Measurements from ENCODE around the gene CCDC24. TPM values are rescaled to one million over a fixed set of nuclear protein-coding genes. Genes with fewer than 3 reads are reported as not detected.

Gene CCDC24
- polyA plus RNA-seq, 3 donors = 1.1 to 3.0 (median 1.9) TPM

GRCh38 chr1:43956234-43956633 lies 35.2 kb upstream of the CCDC24 start:
- 98% methylated on average over 6 of the region's 8 CpGs for WGBS (ENCODE audit: insufficient coverage)
- Histone ChIP-seq H3K4me3 (replicated peaks in 1 of 3; ENCODE audit: low read depth in 2 of 3, low read length in 3 of 3) (no peak overlapping the region), H3K36me3 (replicated peaks in 1 of 2; ENCODE audit: control insufficient read depth in 1 of 2, insufficient read depth in 2 of 2, low read length in 2 of 2) (peaks cover 44 to 63% of the 10 kb centered on the region in 2 donors), H4K20me1 (ENCODE audit: insufficient read depth, low read length) (peaks cover 4% of the 10 kb centered on the region), H3K79me2 (ENCODE audit: insufficient read depth, low read length) (no peaks in the 10 kb centered on the region), H3K27me3 (ENCODE audit: control insufficient read depth in 2 of 2, insufficient read depth in 2 of 2, low read length in 2 of 2) (no peaks in the 10 kb centered on the region), H3K4me1 (ENCODE audit: control insufficient read depth in 1 of 2, insufficient read depth in 2 of 2, low read length in 2 of 2) (no peaks in the 10 kb centered on the region), H2AFZ (ENCODE audit: insufficient read depth, low read depth, low read length, poor library complexity, severe bottlenecking) (no peak overlapping the region), H3K27ac (ENCODE audit: low read depth in 1 of 2, low read length in 2 of 2) (no peak overlapping the region), H3K4me2 (replicated peaks; ENCODE audit: extremely low read depth, low read length, poor library complexity, severe bottlenecking) (no peak overlapping the region), H3K9ac (ENCODE audit: insufficient read depth, low read length, poor library complexity, severe bottlenecking) (no peak overlapping the region), H3K9me3 (replicated peaks in 1 of 2; ENCODE audit: control insufficient read depth in 1 of 2, insufficient read depth in 1 of 2, low read length in 2 of 2) (no peaks in the 10 kb centered on the region)
- no peak for DNase-seq
- intact Hi-C loops (cut with micrococcal nuclease) = no loop called here
- no peaks in the 10 kb centered on the region for H3K27me3 Mint-ChIP-seq (ENCODE audit: low read depth in 3 of 3)
- peaks cover 34 to 57% of the 10 kb centered on the region in 2 donors for H3K36me3 Mint-ChIP-seq
- TF ChIP-seq, protein P1, sequence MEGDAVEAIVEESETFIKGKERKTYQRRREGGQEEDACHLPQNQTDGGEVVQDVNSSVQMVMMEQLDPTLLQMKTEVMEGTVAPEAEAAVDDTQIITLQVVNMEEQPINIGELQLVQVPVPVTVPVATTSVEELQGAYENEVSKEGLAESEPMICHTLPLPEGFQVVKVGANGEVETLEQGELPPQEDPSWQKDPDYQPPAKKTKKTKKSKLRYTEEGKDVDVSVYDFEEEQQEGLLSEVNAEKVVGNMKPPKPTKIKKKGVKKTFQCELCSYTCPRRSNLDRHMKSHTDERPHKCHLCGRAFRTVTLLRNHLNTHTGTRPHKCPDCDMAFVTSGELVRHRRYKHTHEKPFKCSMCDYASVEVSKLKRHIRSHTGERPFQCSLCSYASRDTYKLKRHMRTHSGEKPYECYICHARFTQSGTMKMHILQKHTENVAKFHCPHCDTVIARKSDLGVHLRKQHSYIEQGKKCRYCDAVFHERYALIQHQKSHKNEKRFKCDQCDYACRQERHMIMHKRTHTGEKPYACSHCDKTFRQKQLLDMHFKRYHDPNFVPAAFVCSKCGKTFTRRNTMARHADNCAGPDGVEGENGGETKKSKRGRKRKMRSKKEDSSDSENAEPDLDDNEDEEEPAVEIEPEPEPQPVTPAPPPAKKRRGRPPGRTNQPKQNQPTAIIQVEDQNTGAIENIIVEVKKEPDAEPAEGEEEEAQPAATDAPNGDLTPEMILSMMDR (IDR thresholded peaks at IDR 0.05) = no peak
- H3K4me1 Mint-ChIP-seq = no peaks in the 10 kb centered on the region
- H3K27ac Mint-ChIP-seq = peak overlapping the region in 1 of 7 donors; percentile 2
- H3K4me3 Mint-ChIP-seq = no peak overlapping the region
- peaks cover 0 to under 1% (median 0%) of the 10 kb centered on the region in 7 donors for H3K9me3 Mint-ChIP-seq

GRCh38 chr1:43957407-43958040 lies 33.9 kb upstream of the CCDC24 start:
- Histone ChIP-seq H3K4me2 (replicated peaks; ENCODE audit: extremely low read depth, low read length, poor library complexity, severe bottlenecking) (no peak overlapping the region), H3K27me3 (ENCODE audit: control insufficient read depth in 2 of 2, insufficient read depth in 2 of 2, low read length in 2 of 2) (no peaks in the 10 kb centered on the region), H3K9ac (ENCODE audit: insufficient read depth, low read length, poor library complexity, severe bottlenecking) (no peak overlapping the region), H3K36me3 (replicated peaks in 1 of 2; ENCODE audit: control insufficient read depth in 1 of 2, insufficient read depth in 2 of 2, low read length in 2 of 2) (peaks cover 52 to 76% of the 10 kb centered on the region in 2 donors), H3K4me1 (ENCODE audit: control insufficient read depth in 1 of 2, insufficient read depth in 2 of 2, low read length in 2 of 2) (no peaks in the 10 kb centered on the region), H2AFZ (ENCODE audit: insufficient read depth, low read depth, low read length, poor library complexity, severe bottlenecking) (no peak overlapping the region), H4K20me1 (ENCODE audit: insufficient read depth, low read length) (peaks cover 4% of the 10 kb centered on the region), H3K27ac (ENCODE audit: low read depth in 1 of 2, low read length in 2 of 2) (no peak overlapping the region), H3K9me3 (replicated peaks in 1 of 2; ENCODE audit: control insufficient read depth in 1 of 2, insufficient read depth in 1 of 2, low read length in 2 of 2) (no peaks in the 10 kb centered on the region), H3K79me2 (ENCODE audit: insufficient read depth, low read length) (no peaks in the 10 kb centered on the region), H3K4me3 (replicated peaks in 1 of 3; ENCODE audit: low read depth in 2 of 3, low read length in 3 of 3) (no peak overlapping the region)
- no peak overlapping the region for H3K27ac Mint-ChIP-seq
- no peaks in the 10 kb centered on the region for H3K4me1 Mint-ChIP-seq
- peaks cover 0 to 2% (median 0%) of the 10 kb centered on the region in 7 donors for H3K9me3 Mint-ChIP-seq
- peaks cover 43 to 67% of the 10 kb centered on the region in 2 donors for H3K36me3 Mint-ChIP-seq
- DNase-seq = no peak
- 94% methylated on average over 7 of the region's 7 CpGs for WGBS (ENCODE audit: insufficient coverage)
- no peak overlapping the region for H3K4me3 Mint-ChIP-seq
- H3K27me3 Mint-ChIP-seq (ENCODE audit: low read depth in 3 of 3) = no peaks in the 10 kb centered on the region
- TF ChIP-seq, protein P1 (IDR thresholded peaks at IDR 0.05) = no peak
- intact Hi-C loops (cut with micrococcal nuclease) = no loop called here

Measured in CD14-positive monocyte (primary cell).